NCI-H774 (cell line): Measurements from ENCODE around the gene PTPRN2.
A peak's percentile ranks its signal among the peaks of the same experiment; 100 is the strongest.
"Not testable (repeated sequence)": the region's sequence is repeated elsewhere in the genome, so short reads cannot be mapped to it uniquely, and the experiment has no call there.

Experiments used
- DNase-seq: peaks from one replicate; lab custom pipeline; 2025; lab: John Stamatoyannopoulos, UW

PTPRN2 gene

GRCh38 chr7:158366916-158367633, 220.5 kb downstream of the PTPRN2 start:
- no peak for DNase-seq

DNA sequence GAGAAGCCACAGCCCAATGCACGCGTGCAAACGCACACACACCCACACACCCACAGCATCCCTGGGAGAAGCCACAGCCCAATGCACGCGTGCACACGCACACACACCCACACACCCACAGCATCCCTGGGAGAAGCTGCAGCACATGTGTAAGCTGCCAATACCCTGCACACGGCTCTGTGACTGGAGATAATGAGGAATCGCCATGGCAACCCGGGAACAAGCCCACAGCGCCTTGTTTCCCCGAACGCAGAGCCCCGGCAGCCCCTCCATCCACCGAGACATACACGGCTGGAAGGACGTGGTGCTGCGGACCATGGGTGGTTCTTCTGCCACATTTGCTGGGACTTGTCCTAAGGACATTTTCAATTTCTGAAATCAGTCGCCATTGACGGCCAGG, 221.3 kb downstream of the PTPRN2 start:
- DNase-seq: no peak

- DNase-seq: no peak
Measured at GRCh38 chr7:158365267-158365666, 222.4 kb downstream of the PTPRN2 start.

DNA sequence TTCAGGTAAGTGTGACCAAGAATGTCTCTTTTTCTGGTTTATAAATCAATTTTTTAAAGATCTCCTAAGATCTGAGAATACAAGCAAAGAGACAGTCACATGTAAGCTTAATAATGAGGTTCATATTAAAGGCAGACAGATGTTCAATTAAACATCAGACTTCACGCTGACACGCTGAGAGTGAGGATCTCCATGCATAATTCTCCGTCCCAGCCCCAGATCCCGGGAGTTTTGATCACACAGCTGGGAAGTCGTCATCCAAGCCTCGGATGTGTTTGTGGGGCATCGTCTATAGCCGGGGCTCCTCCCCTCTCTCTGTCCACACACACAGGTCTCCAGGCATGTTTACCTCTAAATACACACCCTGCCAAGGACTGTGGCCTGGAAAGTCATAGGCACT, 223.2 kb downstream of the PTPRN2 start:
- no peak for DNase-seq

- DNase-seq: no peak
Measured at GRCh38 chr7:158362912-158363905, 224.4 kb downstream of the PTPRN2 start.

DNA sequence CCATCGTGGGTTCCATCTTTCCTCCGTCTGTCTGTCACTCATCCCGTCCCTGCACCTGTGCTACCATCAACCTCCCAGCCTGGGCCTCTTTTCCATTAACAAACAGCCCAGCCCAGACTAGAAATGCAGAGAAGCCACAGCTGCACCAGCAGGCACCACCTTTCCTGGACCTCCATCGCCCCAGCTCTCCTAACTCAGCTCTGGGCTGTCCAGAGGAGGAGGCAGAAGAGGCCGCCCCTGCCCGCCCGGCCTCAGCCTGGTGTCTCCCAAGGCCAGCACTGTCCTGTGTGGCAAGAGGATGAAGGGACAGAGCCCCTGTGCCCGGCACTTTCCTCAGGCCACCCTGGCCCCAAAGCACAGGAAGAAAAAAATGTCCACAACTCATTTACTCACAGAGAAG, 225.6 kb downstream of the PTPRN2 start:
- DNase-seq: no peak

GRCh38 chr7:158361326-158361946, 226.2 kb downstream of the PTPRN2 start:
- no peak for DNase-seq

DNA sequence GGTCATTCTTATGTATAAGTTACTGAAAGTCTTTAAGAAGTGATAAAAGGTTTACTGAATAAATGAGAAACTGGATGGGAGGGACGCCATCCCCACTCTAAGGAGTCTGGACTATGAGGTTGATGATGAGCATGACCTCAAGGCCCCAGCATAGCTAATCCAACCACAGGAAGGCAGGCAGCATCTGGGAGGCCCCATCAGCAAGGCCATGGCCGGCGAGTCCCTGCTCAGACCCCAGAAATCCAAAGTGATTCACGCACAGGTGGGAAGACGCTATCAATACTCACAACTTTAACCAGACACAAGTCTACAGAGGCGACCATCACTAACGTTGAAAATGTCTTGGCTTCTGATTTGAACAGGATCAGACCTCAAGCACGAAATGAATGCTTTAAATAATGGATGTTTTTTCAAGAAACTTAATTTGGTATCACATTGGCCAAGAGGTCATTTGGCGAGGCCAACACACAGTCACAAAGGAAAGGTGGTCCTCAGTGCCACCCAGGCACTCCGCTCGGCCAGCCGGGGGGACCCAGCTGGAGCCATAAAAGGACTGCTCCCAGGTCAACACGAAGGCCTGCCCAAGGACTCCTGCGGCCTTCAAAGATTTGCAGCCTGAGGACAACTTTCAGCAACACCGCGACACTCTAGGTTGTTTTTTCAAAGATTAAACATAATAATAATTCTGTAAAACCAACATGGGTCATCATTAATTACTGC, 228.5 kb downstream of the PTPRN2 start:
- DNase-seq: no peak

- no peak for DNase-seq
Measured at GRCh38 chr7:158357898-158358821, 229.5 kb downstream of the PTPRN2 start.

GRCh38 chr7:158357106-158357897, 230.3 kb downstream of the PTPRN2 start:
- DNase-seq: no peak

DNA sequence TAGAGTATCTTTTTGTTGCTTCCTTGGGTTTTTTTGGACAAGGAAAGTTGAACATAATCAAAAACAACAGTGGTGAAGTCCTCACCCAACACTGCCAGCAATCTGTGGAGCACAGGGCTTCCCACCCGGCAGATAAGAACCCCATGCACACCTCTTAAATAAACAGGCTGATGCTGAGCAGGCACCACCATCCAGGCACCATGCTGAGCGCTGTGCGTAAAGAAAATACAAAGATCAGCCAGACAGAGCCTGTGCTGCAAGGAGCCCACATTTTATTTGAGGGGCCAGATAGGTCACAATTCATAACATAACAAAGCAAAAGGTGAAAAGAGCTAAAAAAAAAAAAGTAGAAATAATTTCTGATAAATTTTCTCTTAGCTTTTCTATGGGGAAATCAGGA, 231.2 kb downstream of the PTPRN2 start:
- DNase-seq: no peak

GRCh38 chr7:158355456-158356065, 232.1 kb downstream of the PTPRN2 start:
- DNase-seq: peak; percentile 66

DNA sequence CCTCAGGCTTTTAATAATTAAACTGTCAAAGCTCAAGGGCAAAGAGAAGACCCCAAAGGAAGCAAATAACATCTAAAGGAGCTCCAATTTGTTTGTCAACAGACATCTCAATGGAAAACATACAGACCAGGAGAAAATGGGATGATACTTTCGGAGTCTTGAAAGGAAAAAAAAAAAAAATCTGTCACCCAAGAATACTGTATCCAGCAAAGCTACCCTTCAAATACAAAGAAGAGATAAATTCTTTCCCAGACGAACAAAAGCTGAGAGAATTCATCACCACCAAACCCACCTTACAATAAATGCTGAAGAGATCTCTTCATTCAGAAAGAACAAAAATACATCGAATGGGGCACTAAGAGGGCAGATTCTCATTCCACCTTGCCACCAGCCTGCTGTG, 232.8 kb downstream of the PTPRN2 start:
- no peak for DNase-seq

- peak; percentile 7 for DNase-seq
Measured at GRCh38 chr7:158353606-158354570, 233.7 kb downstream of the PTPRN2 start.

DNA sequence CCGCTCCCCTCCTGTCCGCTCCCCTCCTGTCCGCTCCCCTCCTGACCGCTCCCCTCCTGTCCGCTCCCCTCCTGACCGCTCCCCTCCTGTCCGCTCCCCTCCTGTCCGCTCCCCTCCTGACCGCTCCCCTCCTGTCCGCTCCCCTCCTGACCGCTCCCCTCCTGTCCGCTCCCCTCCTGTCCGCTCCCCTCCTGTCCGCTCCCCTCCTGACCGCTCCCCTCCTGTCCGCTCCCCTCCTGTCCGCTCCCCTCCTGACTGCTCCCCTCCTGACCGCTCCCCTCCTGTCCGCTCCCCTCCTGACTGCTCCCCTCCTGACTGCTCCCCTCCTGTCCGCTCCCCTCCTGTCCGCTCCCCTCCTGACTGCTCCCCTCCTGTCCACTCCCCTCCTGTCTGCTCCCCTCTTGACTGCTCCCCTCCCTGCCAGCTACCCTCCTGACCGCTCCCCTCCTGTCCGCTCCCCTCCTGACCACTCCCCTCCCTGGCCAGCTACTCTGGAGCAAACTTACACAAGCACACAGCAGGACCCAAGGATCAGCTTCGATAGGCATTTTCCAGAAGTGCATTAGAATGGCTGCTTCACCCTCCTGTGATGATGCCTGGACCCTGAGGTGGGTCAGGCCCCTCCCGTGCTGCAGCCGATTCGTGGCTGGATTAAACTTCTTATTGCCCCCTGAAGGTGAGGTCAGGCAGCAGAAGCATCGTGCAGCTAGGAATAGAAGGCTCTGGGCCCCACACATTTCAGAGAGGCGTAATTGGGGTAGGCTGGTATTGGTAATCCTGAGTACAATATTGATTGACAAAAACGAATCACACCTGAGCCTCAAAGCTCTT, 235.5 kb downstream of the PTPRN2 start:
- DNase-seq: not testable (repeated sequence)

DNA sequence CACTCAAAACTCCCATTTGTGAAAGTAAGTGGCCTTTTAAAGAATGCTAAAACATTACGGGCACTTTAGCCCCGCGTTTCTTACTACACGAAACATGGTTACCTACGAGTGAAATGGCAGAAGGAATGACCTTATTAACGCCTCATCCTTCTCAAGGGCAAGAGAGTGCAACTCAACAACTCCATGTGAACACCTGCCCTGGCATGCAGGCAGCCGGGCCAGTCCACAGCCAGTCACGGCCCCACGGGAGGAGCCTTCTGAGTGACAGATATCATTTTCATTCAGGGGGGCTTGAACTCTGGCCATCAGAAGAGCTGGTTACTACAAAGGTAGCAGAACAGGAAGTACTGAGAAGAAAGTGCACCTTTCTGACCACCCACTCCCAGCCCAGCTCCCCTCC, 236.1 kb downstream of the PTPRN2 start:
- DNase-seq: no peak

GRCh38 chr7:158351051-158351450, 236.6 kb downstream of the PTPRN2 start:
- DNase-seq: no peak
